ENCODE data around the gene CREB5.

The CREB5 gene

DNA sequence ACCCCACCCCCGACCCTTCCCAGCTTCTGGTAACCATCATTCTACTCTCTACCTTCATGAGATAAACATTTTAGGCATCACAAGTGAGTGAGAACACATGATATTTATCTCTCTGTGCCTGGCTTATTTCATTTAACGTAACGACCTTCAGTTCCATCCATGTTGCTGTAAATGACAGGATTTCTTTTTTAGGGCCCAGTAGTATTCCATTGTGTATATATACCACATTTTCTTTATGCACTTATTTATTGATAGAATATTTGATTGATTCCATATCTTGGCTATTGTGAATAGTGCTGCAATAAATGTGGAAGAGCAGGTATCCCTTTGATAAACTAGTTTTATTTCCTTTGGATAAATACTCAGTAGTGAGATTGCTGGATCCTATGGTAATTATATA lies 112.7 kb downstream of the CREB5 start:
- no peak overlapping the region for H3K9ac ChIP-seq (ENCODE audit: low read depth in 1 of 2, low read length in 2 of 2)
- H3K27ac ChIP-seq (ENCODE audit: low read depth, low read length), result no peak overlapping the region
- no peaks in the 10 kb centered on the region for H3K4me1 ChIP-seq (ENCODE audit: control insufficient read depth in 1 of 2, insufficient read depth in 2 of 2, low read length in 2 of 2)
- peaks cover 0 to under 1% of the 10 kb centered on the region in 2 donors for H3K27me3 ChIP-seq (ENCODE audit: control insufficient read depth in 1 of 2, insufficient read depth in 2 of 2, low read length in 2 of 2)
- H3K9me3 ChIP-seq (ENCODE audit: control insufficient read depth in 1 of 2, low read length in 2 of 2), result no peaks in the 10 kb centered on the region
- H3K4me3 ChIP-seq (ENCODE audit: low read depth in 1 of 2, low read length in 2 of 2), result no peak overlapping the region
- no peaks in the 10 kb centered on the region for H3K36me3 ChIP-seq (ENCODE audit: control insufficient read depth in 1 of 2, insufficient read depth in 2 of 2, low read length in 2 of 2)

DNA sequence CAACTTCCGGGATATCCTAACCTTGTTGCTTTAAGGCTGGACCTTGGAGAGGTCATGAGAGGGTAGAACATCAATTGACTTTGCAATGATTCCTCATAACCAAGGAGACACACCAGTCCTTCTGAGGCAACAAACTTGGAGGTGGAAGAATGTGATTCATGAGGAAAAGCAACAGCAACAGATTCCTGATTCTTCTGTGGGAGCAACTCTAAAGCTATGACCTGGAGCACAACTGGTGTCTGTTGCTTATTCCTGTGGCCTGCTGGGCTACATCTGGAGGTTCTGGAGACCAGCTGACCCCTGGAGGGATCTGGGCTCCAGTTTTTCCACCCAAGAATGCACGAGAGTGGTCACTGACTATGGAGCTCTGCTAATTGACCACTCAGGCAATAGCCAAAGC lies 116.6 kb downstream of the CREB5 start:
- Histone ChIP-seq H3K27ac (ENCODE audit: low read depth, low read length) (no peak overlapping the region), H3K4me1 (ENCODE audit: control insufficient read depth in 1 of 2, insufficient read depth in 2 of 2, low read length in 2 of 2) (no peaks in the 10 kb centered on the region), H3K27me3 (ENCODE audit: control insufficient read depth in 1 of 2, insufficient read depth in 2 of 2, low read length in 2 of 2) (no peaks in the 10 kb centered on the region), H3K4me3 (ENCODE audit: low read depth in 1 of 2, low read length in 2 of 2) (no peak overlapping the region), H3K36me3 (ENCODE audit: control insufficient read depth in 1 of 2, insufficient read depth in 2 of 2, low read length in 2 of 2) (no peaks in the 10 kb centered on the region), H3K9me3 (ENCODE audit: control insufficient read depth in 1 of 2, low read length in 2 of 2) (no peaks in the 10 kb centered on the region), H3K9ac (ENCODE audit: low read depth in 1 of 2, low read length in 2 of 2) (no peak overlapping the region)

DNA sequence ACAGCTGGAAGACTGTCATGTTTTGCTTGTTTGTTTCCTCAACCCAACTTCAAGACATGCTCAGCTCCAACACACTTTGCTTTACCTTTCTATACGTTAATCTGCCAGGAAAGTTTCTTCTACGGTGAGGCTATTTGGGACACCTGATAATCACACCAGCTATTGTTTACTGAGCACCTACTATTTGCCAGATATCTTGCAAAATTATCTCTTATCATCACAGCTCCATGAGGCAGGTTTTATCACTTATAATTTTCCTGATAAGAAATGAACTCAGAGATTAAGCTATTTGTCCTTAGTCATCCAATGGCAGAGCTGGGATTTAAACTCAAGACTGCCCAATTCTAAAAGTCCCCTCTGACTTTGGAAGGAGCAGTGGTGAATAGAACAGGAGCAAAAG lies 117.4 kb downstream of the CREB5 start:
- Histone ChIP-seq H3K9me3 (ENCODE audit: control insufficient read depth in 1 of 2, low read length in 2 of 2) (no peaks in the 10 kb centered on the region), H3K4me3 (ENCODE audit: low read depth in 1 of 2, low read length in 2 of 2) (no peak overlapping the region), H3K9ac (ENCODE audit: low read depth in 1 of 2, low read length in 2 of 2) (no peak overlapping the region), H3K4me1 (ENCODE audit: control insufficient read depth in 1 of 2, insufficient read depth in 2 of 2, low read length in 2 of 2) (no peaks in the 10 kb centered on the region), H3K27ac (ENCODE audit: low read depth, low read length) (no peak overlapping the region), H3K27me3 (ENCODE audit: control insufficient read depth in 1 of 2, insufficient read depth in 2 of 2, low read length in 2 of 2) (no peaks in the 10 kb centered on the region), H3K36me3 (ENCODE audit: control insufficient read depth in 1 of 2, insufficient read depth in 2 of 2, low read length in 2 of 2) (no peaks in the 10 kb centered on the region)

DNA sequence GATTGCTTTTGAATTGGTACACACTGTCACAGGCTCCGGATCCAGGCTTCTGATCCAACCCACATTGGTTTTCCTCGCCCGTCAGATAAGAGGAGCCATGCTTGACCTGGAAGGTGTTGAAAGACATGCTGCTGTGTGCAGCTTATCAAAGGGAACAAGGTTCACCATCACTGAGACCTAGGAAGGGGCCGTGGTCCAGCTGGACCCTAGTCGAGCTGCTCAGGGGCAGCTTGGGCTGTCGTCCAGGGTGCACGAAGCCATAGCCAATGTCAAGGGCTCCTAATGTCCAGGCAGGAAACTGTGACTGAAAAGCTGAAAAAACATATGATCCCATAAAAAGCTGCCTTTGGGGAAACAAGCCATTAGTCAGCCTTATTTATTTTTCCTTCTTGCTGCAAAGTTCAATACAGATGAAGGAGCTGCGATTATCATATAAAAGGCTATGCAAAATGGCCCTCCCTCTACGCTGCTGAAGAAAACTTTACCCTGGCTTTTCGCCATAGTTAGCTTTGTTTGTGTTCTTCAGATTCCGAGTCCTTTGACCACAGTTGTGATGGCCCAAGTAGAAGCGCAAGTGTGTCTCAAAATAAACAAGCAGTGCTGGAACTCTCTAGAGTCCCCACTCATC lies 118.0 kb downstream of the CREB5 start:
- Histone ChIP-seq H3K9ac (ENCODE audit: low read depth in 1 of 2, low read length in 2 of 2) (no peak overlapping the region), H3K9me3 (ENCODE audit: control insufficient read depth in 1 of 2, low read length in 2 of 2) (no peaks in the 10 kb centered on the region), H3K4me1 (ENCODE audit: control insufficient read depth in 1 of 2, insufficient read depth in 2 of 2, low read length in 2 of 2) (no peaks in the 10 kb centered on the region), H3K36me3 (ENCODE audit: control insufficient read depth in 1 of 2, insufficient read depth in 2 of 2, low read length in 2 of 2) (no peaks in the 10 kb centered on the region), H3K27ac (ENCODE audit: low read depth, low read length) (no peak overlapping the region), H3K27me3 (ENCODE audit: control insufficient read depth in 1 of 2, insufficient read depth in 2 of 2, low read length in 2 of 2) (no peaks in the 10 kb centered on the region), H3K4me3 (ENCODE audit: low read depth in 1 of 2, low read length in 2 of 2) (no peak overlapping the region)

DNA sequence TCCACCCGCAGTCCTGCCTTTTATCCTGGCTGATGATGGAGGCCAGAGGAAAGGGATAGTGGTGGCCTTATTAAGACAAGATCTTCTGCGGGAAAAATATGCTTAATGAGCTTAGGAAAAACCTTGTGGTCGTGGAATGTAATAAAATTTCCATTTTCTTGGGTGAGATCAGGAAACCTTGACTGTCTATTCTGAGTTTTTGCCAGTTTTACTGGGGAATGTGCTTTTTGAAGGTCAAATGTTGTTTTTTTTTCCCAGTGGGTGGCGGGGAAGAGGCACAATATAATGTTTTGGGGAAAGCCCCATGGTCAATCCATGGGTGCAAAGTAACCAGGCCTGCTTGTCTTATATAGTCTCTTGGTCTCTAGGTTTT lies 118.5 kb downstream of the CREB5 start:
- H3K9me3 ChIP-seq (ENCODE audit: control insufficient read depth in 1 of 2, low read length in 2 of 2), result no peaks in the 10 kb centered on the region
- no peaks in the 10 kb centered on the region for H3K27me3 ChIP-seq (ENCODE audit: control insufficient read depth in 1 of 2, insufficient read depth in 2 of 2, low read length in 2 of 2)
- H3K9ac ChIP-seq (ENCODE audit: low read depth in 1 of 2, low read length in 2 of 2), result no peak overlapping the region
- no peak overlapping the region for H3K4me3 ChIP-seq (ENCODE audit: low read depth in 1 of 2, low read length in 2 of 2)
- H3K27ac ChIP-seq (ENCODE audit: low read depth, low read length), result no peak overlapping the region
- H3K36me3 ChIP-seq (ENCODE audit: control insufficient read depth in 1 of 2, insufficient read depth in 2 of 2, low read length in 2 of 2), result no peaks in the 10 kb centered on the region
- H3K4me1 ChIP-seq (ENCODE audit: control insufficient read depth in 1 of 2, insufficient read depth in 2 of 2, low read length in 2 of 2), result no peaks in the 10 kb centered on the region

DNA sequence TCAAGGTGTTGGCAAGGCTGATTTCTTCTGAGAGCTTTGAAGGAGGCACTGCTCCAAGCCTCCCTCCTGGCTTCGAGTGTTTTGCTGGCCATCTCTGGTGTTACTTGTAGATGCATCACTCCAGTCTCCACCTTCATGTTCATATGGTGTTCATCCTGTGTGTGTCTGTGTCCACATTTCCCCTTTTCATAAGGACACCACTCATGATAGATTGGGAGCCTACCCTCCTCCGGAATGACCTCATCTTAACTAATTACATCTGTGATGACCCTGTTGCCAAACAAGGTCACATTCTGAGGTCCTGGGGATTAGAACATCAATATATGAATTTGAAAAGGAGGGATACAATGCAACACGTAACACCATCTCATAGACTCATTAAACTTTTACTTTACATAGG lies 119.0 kb downstream of the CREB5 start:
- Histone ChIP-seq H3K27ac (ENCODE audit: low read depth, low read length) (no peak overlapping the region), H3K9ac (ENCODE audit: low read depth in 1 of 2, low read length in 2 of 2) (no peak overlapping the region), H3K27me3 (ENCODE audit: control insufficient read depth in 1 of 2, insufficient read depth in 2 of 2, low read length in 2 of 2) (no peaks in the 10 kb centered on the region), H3K9me3 (ENCODE audit: control insufficient read depth in 1 of 2, low read length in 2 of 2) (no peaks in the 10 kb centered on the region), H3K4me3 (ENCODE audit: low read depth in 1 of 2, low read length in 2 of 2) (no peak overlapping the region), H3K4me1 (ENCODE audit: control insufficient read depth in 1 of 2, insufficient read depth in 2 of 2, low read length in 2 of 2) (no peaks in the 10 kb centered on the region), H3K36me3 (ENCODE audit: control insufficient read depth in 1 of 2, insufficient read depth in 2 of 2, low read length in 2 of 2) (no peaks in the 10 kb centered on the region)

DNA sequence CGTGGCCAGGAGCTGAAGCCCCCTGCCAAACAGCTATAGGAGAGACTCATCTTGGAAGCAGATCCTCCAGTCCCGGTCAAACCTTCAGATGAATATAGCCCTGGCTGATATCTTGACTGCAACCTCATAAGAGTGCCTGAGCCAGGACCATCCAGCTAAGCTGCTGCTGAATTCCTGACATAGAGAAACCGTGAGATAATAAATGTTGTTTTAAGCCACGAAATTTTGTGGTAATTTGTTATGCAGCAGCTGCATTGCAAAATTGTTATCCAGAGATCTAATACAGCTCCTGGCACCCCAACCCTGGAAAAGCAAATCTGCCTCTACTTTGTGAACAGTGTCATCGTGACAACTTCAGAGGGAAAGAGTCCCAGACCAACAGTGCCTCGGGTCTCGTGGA lies 119.9 kb downstream of the CREB5 start:
- no peaks in the 10 kb centered on the region for H3K36me3 ChIP-seq (ENCODE audit: control insufficient read depth in 1 of 2, insufficient read depth in 2 of 2, low read length in 2 of 2)
- H3K4me1 ChIP-seq (ENCODE audit: control insufficient read depth in 1 of 2, insufficient read depth in 2 of 2, low read length in 2 of 2), result no peaks in the 10 kb centered on the region
- H3K9me3 ChIP-seq (ENCODE audit: control insufficient read depth in 1 of 2, low read length in 2 of 2), result no peaks in the 10 kb centered on the region
- no peak overlapping the region for H3K4me3 ChIP-seq (ENCODE audit: low read depth in 1 of 2, low read length in 2 of 2)
- H3K9ac ChIP-seq (ENCODE audit: low read depth in 1 of 2, low read length in 2 of 2), result no peak overlapping the region
- no peaks in the 10 kb centered on the region for H3K27me3 ChIP-seq (ENCODE audit: control insufficient read depth in 1 of 2, insufficient read depth in 2 of 2, low read length in 2 of 2)
- no peak overlapping the region for H3K27ac ChIP-seq (ENCODE audit: low read depth, low read length)

DNA sequence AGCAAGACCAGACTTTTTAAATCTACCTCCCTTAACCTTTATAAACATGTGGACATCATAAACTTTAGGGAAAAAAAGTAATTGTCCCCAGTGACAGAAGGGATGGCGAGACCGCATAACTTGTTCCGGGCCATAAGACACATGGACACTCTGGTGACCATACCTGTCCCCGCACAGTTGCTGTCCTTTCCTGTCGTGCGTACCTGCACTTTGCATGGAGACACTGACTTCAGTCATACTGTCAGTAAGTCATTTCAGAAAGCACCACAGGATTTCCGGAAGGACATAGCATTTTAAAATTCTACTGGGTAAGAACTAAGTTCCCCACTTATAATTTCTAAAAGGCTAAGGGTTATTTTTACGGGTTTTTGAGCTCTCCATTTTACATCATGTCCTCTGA lies 120.9 kb downstream of the CREB5 start:
- Histone ChIP-seq H3K9ac (ENCODE audit: low read depth in 1 of 2, low read length in 2 of 2) (no peak overlapping the region), H3K36me3 (ENCODE audit: control insufficient read depth in 1 of 2, insufficient read depth in 2 of 2, low read length in 2 of 2) (no peaks in the 10 kb centered on the region), H3K27ac (ENCODE audit: low read depth, low read length) (no peak overlapping the region), H3K4me3 (ENCODE audit: low read depth in 1 of 2, low read length in 2 of 2) (no peak overlapping the region), H3K4me1 (ENCODE audit: control insufficient read depth in 1 of 2, insufficient read depth in 2 of 2, low read length in 2 of 2) (no peaks in the 10 kb centered on the region), H3K27me3 (ENCODE audit: control insufficient read depth in 1 of 2, insufficient read depth in 2 of 2, low read length in 2 of 2) (no peaks in the 10 kb centered on the region), H3K9me3 (ENCODE audit: control insufficient read depth in 1 of 2, low read length in 2 of 2) (no peaks in the 10 kb centered on the region)

DNA sequence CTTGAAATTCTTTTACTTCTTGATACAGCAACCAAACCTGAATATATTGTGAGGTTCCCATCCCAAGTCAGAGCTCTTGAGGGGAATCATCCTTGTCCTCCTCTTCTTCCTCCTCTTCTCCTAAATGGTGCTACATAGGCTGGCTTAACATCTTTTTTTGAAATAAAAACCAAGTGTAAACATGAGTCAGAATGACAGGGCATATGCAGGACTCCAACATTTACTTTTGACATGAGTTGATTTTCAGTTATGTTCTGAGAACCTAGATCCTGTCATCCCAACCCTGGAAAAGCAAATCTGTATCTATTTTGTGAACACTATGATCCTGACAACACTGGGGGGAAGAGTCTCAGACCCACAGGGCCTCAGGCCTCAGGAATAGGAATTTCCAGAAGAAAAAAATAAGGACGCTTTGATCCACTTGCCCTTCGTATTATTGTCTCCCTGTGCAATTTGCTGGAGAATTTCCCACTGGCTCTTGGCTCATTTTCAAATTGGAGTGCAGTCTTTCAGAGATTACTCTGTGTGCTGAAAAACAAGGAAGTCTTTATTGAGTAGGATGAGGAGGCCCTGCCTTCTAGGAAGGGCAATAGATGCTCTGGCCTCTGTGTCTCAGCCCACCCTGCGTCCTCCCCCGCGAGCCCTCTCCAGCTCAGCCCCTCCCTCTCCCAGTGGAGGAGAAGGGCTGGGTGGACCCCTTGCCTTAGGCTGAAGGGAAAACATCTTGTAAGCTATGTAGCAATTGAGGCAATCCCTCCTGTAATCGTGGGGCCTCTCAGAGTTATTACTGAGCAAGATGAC lies 121.6 kb downstream of the CREB5 start:
- Histone ChIP-seq H3K36me3 (ENCODE audit: control insufficient read depth in 1 of 2, insufficient read depth in 2 of 2, low read length in 2 of 2) (no peaks in the 10 kb centered on the region), H3K9ac (ENCODE audit: low read depth in 1 of 2, low read length in 2 of 2) (no peak overlapping the region), H3K9me3 (ENCODE audit: control insufficient read depth in 1 of 2, low read length in 2 of 2) (no peaks in the 10 kb centered on the region), H3K4me1 (ENCODE audit: control insufficient read depth in 1 of 2, insufficient read depth in 2 of 2, low read length in 2 of 2) (no peaks in the 10 kb centered on the region), H3K4me3 (ENCODE audit: low read depth in 1 of 2, low read length in 2 of 2) (no peak overlapping the region), H3K27ac (ENCODE audit: low read depth, low read length) (no peak overlapping the region), H3K27me3 (ENCODE audit: control insufficient read depth in 1 of 2, insufficient read depth in 2 of 2, low read length in 2 of 2) (no peaks in the 10 kb centered on the region)

DNA sequence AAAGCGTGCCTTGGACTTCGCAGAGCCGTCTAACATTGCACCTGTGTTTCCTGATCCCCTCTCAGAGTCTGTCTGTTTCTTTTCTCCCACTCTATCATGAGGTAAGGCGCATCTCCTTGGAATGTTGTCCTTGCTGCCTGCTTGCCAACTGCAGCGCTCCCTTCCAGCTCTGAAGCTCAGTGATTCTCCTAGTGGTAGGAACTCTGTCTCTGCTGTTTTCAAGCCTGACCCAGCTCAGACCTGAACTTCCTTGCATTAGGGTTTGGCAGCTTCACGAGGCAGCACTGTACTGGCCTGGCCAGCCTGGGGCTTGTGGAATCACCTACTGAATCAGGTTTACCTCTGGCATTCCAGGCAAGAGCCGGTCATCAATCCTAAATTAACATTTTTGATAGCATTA lies 123.9 kb downstream of the CREB5 start:
- Histone ChIP-seq H3K9me3 (ENCODE audit: control insufficient read depth in 1 of 2, low read length in 2 of 2) (no peaks in the 10 kb centered on the region), H3K4me1 (ENCODE audit: control insufficient read depth in 1 of 2, insufficient read depth in 2 of 2, low read length in 2 of 2) (no peaks in the 10 kb centered on the region)

More for the DNA sequence above, 123.9 kb downstream of the CREB5 start:
- Histone ChIP-seq H3K27me3 (ENCODE audit: control insufficient read depth in 1 of 2, insufficient read depth in 2 of 2, low read length in 2 of 2) (no peaks in the 10 kb centered on the region), H3K36me3 (ENCODE audit: control insufficient read depth in 1 of 2, insufficient read depth in 2 of 2, low read length in 2 of 2) (no peaks in the 10 kb centered on the region), H3K27ac (ENCODE audit: low read depth, low read length) (no peak overlapping the region), H3K9ac (ENCODE audit: low read depth in 1 of 2, low read length in 2 of 2) (no peak overlapping the region), H3K4me3 (ENCODE audit: low read depth in 1 of 2, low read length in 2 of 2) (no peak overlapping the region)
